ENCODE measurements around the gene ATP5PB. TPM values are rescaled to one million over a fixed set of nuclear protein-coding genes. Genes with fewer than 3 reads are reported as not detected.

Gene ATP5PB
- total and polyA plus RNA-seq, 8 donors: 21.6 to 373 (median 200) TPM

GRCh38 chr1:111471012-111471411, 21.7 kb downstream of the ATP5PB start:
- Histone ChIP-seq H3K27ac (peak overlapping the region in 4 of 5 donors; percentile 47 to 82 (median 62)), H3K4me1 (peaks cover 0 to 25% (median under 1%) of the 10 kb centered on the region in 4 donors), H3K36me3 (peaks cover 1 to 80% (median 47%) of the 10 kb centered on the region in 4 donors), H3K4me3 (no peak overlapping the region), H3K9me3 (no peaks in the 10 kb centered on the region), H3K27me3 (no peaks in the 10 kb centered on the region)
- peak; percentile 50 to 74 for DNase-seq
- intact Hi-C loops (cut with DNase I; ENCODE audit: low total_unique reads): no loop called here
- WGBS, 5 donors: 37 to 52% (median 44%) methylated on average over 3 of the region's 3 CpGs
- TF ChIP-seq POLR2A (IDR thresholded peaks at IDR 0.05) (no peak), EP300 (IDR thresholded peaks at IDR 0.05) (no peak), POLR2AphosphoS5 (IDR thresholded peaks at IDR 0.05) (no peak)
- TF ChIP-seq, protein P1, sequence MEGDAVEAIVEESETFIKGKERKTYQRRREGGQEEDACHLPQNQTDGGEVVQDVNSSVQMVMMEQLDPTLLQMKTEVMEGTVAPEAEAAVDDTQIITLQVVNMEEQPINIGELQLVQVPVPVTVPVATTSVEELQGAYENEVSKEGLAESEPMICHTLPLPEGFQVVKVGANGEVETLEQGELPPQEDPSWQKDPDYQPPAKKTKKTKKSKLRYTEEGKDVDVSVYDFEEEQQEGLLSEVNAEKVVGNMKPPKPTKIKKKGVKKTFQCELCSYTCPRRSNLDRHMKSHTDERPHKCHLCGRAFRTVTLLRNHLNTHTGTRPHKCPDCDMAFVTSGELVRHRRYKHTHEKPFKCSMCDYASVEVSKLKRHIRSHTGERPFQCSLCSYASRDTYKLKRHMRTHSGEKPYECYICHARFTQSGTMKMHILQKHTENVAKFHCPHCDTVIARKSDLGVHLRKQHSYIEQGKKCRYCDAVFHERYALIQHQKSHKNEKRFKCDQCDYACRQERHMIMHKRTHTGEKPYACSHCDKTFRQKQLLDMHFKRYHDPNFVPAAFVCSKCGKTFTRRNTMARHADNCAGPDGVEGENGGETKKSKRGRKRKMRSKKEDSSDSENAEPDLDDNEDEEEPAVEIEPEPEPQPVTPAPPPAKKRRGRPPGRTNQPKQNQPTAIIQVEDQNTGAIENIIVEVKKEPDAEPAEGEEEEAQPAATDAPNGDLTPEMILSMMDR (IDR thresholded peaks at IDR 0.05): no peak

GRCh38 chr1:111471538-111471937, 22.3 kb downstream of the ATP5PB start:
- H3K9me3 ChIP-seq: no peaks in the 10 kb centered on the region
- no peak for DNase-seq
- H3K27ac ChIP-seq: peak overlapping the region in 4 of 5 donors; percentile 20 to 82 (median 56)
- H3K27me3 ChIP-seq: no peaks in the 10 kb centered on the region
- intact Hi-C loops (cut with DNase I; ENCODE audit: low total_unique reads): no loop called here
- 92 to 98% (median 94%) methylated on average over 3 of the region's 3 CpGs for WGBS, 5 donors
- H3K4me3 ChIP-seq: no peak overlapping the region
- peaks cover 0 to 75% (median 47%) of the 10 kb centered on the region in 4 donors for H3K36me3 ChIP-seq
- peaks cover 0 to 30% (median 2%) of the 10 kb centered on the region in 4 donors for H3K4me1 ChIP-seq
- no peak for TF ChIP-seq POLR2A (IDR thresholded peaks at IDR 0.05)
- TF ChIP-seq EP300 (IDR thresholded peaks at IDR 0.05): no peak
- no peak for TF ChIP-seq POLR2AphosphoS5 (IDR thresholded peaks at IDR 0.05)
- TF ChIP-seq, protein P1 (IDR thresholded peaks at IDR 0.05): no peak

DNA sequence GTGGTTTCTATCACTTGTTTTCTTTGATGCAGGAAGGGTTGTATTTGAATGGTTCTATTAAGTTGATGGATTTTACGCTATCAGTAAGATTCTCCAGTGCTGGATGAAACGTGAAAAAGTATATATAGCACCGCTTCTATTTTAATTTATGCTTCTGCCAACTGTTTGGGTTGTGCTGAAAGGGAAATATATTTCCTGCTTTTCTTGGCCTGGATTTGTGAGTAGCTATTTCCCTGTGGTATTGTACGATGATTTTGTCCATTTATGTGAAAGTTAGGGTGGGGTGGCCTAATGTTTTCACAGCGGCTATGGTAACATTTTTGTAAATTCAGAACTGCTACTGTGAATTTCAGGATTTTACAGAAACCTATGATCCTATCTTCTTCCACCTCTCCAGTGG, 24.8 kb downstream of the ATP5PB start:
- Histone ChIP-seq H3K27ac (peak overlapping the region in 4 of 5 donors; percentile 60 to 79 (median 66)), H3K4me1 (peaks cover 0 to 46% (median 5%) of the 10 kb centered on the region in 4 donors), H3K27me3 (no peaks in the 10 kb centered on the region), H3K36me3 (peaks cover 0 to 66% (median 29%) of the 10 kb centered on the region in 4 donors), H3K9me3 (no peaks in the 10 kb centered on the region), H3K4me3 (peak overlapping the region; percentile 8 to 25 (median 13))
- intact Hi-C loops (cut with DNase I; ENCODE audit: low total_unique reads): no loop called here
- no peak for TF ChIP-seq POLR2A (IDR thresholded peaks at IDR 0.05)
- TF ChIP-seq, protein P1 (IDR thresholded peaks at IDR 0.05): no peak
- no peak for TF ChIP-seq POLR2AphosphoS5 (IDR thresholded peaks at IDR 0.05)
- no peak for TF ChIP-seq EP300 (IDR thresholded peaks at IDR 0.05)
- WGBS, 5 donors: 54 to 74% (median 70%) methylated on average over 5 of the region's 5 CpGs
- DNase-seq: no peak

- H3K4me1 ChIP-seq: peaks cover 0 to 46% (median 5%) of the 10 kb centered on the region in 4 donors
- TF ChIP-seq POLR2AphosphoS5 (IDR thresholded peaks at IDR 0.05): no peak
- TF ChIP-seq, protein P1 (IDR thresholded peaks at IDR 0.05): no peak
- TF ChIP-seq EP300 (IDR thresholded peaks at IDR 0.05): no peak
- no peak for TF ChIP-seq POLR2A (IDR thresholded peaks at IDR 0.05)
- no peak for DNase-seq
- peak overlapping the region in 3 of 4 donors; percentile 8 to 25 (median 15) for H3K4me3 ChIP-seq
- H3K27me3 ChIP-seq: no peaks in the 10 kb centered on the region
- WGBS, 5 donors: 64 to 84% (median 69%) methylated on average over 4 of the region's 4 CpGs
- peak overlapping the region in 4 of 5 donors; percentile 60 to 79 (median 66) for H3K27ac ChIP-seq
- peaks cover 0 to 62% (median 25%) of the 10 kb centered on the region in 4 donors for H3K36me3 ChIP-seq
- H3K9me3 ChIP-seq: no peaks in the 10 kb centered on the region
- intact Hi-C loops (cut with DNase I; ENCODE audit: low total_unique reads): no loop called here
These were observed 25.3 kb downstream of the ATP5PB start for GRCh38 chr1:111474521-111474920.

All from stomach (tissue), 9 donors.